Mesothelial cell of epicardium (in vitro differentiated cells): Measurements from ENCODE around the gene PTPN18. TPM values are rescaled to one million over a fixed set of nuclear protein-coding genes. Genes with fewer than 3 reads are reported as not detected.
"Not testable (repeated sequence)": the region's sequence is repeated elsewhere in the genome, so short reads cannot be mapped to it uniquely, and the experiment has no call there.

Experiments
- DNase-seq, 2 experiments: peaks; one replicate each; pipeline ENCODE4 v3.0.0; 2021; ENCODE audit warnings: low spot score in 2 of 2; ENCODE audit not compliant: unreplicated experiment in 2 of 2
- H3K27ac Mint-ChIP-seq: 2 replicates; pipeline ENCODE4 v1.8.0; 2021; ENCODE audit warnings: mixed read lengths
- H3K27me3 Mint-ChIP-seq: 2 replicates; pipeline ENCODE4 v1.8.0; 2021; ENCODE audit warnings: low read depth, mixed read lengths
- H3K36me3 Mint-ChIP-seq: 2 replicates; pipeline ENCODE4 v1.8.0; 2021; ENCODE audit warnings: mixed read lengths
- H3K4me1 Mint-ChIP-seq: 2 replicates; pipeline ENCODE4 v1.8.0; 2021; ENCODE audit warnings: mixed read lengths
- H3K4me3 Mint-ChIP-seq: 2 replicates; pipeline ENCODE4 v1.8.0; 2021; ENCODE audit warnings: mild to moderate bottlenecking, moderate library complexity, mixed read lengths
- H3K9me3 Mint-ChIP-seq: 2 replicates; pipeline ENCODE4 v1.8.0; 2021; ENCODE audit warnings: mixed read lengths
- total RNA-seq: library from RNA; stranded (reverse); gene quantifications from 3 replicates; pipeline ENCODE4 v1.2.1, GENCODE V29; 2021
- TF ChIP-seq, protein P1 (sequence below): fragments of 200-600 bp; sonication (generic); IDR thresholded peaks from one replicate; pipeline ENCODE4 v1.5.0; 2021; ENCODE audit warnings: antibody characterized with exemption; ENCODE audit not compliant: unreplicated experiment

PTPN18 gene
- total RNA-seq, 1 donor from 2014 or later = 20.1 TPM

DNA sequence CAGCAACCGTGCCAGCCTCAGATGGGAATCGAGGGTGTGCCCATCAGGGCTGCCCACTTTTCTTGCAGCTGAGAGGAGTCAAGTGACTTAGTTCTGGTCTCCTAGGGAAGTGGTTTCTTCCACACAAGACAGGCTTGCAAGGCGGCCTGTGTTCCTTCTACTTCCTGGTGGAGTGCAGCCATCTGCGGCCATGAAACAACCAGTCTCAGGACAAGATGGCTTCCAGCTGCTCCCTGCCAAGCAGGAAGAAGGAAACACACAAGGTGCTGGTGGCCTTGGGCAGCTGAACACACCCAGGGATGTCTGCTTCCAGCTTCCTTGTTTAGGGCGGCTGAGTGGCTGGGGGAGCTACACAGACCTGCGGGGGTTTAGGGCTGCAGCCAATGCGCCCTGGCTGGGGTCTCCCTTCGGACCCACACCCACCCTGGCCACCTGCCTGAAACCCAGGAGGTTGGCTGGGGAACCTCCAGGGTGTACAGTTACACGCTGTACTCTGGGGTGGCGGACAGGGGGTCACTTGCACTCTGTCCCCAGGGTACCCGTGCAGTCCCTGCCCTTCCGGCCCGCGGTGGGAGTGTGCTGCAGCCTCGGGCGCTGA is 34.7 kb downstream of the PTPN18 start:
- no peak for DNase-seq
- Mint-ChIP-seq H3K4me1 (peaks cover 11% of the 10 kb centered on the region), H3K36me3 (no peaks in the 10 kb centered on the region), H3K4me3 (peak overlapping the region; percentile 81), H3K27me3 (peaks cover 4% of the 10 kb centered on the region), H3K9me3 (no peaks in the 10 kb centered on the region), H3K27ac (peak overlapping the region; percentile 82)
- TF ChIP-seq, protein P1, sequence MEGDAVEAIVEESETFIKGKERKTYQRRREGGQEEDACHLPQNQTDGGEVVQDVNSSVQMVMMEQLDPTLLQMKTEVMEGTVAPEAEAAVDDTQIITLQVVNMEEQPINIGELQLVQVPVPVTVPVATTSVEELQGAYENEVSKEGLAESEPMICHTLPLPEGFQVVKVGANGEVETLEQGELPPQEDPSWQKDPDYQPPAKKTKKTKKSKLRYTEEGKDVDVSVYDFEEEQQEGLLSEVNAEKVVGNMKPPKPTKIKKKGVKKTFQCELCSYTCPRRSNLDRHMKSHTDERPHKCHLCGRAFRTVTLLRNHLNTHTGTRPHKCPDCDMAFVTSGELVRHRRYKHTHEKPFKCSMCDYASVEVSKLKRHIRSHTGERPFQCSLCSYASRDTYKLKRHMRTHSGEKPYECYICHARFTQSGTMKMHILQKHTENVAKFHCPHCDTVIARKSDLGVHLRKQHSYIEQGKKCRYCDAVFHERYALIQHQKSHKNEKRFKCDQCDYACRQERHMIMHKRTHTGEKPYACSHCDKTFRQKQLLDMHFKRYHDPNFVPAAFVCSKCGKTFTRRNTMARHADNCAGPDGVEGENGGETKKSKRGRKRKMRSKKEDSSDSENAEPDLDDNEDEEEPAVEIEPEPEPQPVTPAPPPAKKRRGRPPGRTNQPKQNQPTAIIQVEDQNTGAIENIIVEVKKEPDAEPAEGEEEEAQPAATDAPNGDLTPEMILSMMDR = no peak

DNA sequence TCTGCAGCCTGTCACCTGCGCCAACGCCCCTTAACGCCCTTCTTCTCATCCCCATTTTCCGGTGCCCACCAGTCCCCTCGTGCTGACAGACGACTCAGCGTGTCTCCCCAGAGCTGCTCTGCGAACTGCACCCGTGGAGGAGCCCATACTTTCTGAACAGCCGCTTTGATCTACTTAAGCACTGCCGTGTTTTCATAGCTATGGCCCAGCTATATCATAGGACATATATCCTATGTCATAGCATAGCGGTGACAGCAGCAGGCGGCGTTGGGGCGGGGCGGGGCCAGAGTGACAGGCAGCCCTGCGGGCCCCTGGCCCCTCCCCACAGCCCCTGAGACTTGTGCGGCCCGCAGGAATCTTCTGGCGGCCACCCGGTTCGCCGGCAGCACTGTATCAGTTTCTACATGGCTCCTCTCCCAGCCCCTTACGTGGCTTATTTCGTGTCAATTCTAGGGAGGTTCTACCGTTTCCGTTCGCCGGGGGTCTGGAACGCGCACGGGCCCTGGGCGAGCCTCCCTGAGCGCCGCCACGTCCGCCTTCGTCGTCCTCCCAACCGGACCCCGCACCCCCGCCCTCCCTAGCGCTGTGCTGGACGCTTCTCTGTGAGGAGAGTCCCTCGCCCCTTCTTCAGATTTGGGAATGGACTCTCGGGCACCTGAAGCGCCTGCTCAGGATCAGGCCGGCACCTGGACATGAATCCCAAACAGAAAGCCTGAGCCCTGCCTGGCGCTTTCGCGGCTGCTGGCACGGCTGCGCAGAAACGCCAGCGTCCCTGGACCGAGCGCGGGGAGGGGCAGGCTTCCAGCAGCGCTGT is 35.4 kb downstream of the PTPN18 start:
- no peaks in the 10 kb centered on the region for H3K9me3 Mint-ChIP-seq
- H3K4me1 Mint-ChIP-seq = peaks cover 11% of the 10 kb centered on the region
- H3K27ac Mint-ChIP-seq = peak overlapping the region; percentile 85
- peak; percentile 56 to 80 for DNase-seq
- no peaks in the 10 kb centered on the region for H3K36me3 Mint-ChIP-seq
- H3K27me3 Mint-ChIP-seq = peaks cover 5% of the 10 kb centered on the region
- TF ChIP-seq, protein P1 = no peak
- H3K4me3 Mint-ChIP-seq = peak overlapping the region; percentile 81

DNA sequence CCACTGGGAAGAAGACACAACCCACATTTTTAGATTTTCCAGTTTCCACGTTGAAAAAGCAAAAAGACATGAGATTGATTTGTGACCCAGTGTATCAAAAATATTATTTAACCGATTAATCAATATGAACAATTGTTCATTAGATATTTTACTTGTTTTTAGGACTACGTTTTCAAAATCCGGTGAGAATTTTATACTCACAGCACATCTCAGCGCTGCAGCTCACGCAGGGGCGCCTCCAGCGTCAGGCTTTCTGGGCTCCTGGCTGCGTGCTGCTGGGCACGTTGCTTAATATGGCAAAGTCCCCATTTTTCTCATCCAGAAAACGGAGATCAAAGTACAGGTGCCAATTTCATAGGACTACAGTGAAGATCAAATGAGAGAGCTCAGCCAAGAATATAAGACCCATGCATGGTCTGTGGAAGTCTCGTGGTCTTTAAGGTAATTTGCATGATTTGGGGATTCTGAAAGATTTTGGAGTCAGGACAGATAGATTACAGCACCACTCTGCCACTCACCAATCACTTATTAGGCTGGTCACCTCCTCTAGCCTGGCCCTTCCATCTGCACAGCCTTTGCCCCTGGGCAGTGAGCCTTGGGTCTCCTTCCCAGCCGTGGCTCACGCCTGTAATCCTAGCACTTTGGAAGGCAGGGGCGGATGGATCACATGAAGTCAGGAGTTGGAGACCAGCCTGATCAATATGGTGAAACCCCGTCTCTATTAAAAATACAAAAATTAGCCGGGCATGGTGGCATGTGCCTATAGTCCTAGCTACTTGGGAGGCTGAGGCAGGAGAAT is 36.2 kb downstream of the PTPN18 start:
- Mint-ChIP-seq H3K36me3 (no peaks in the 10 kb centered on the region), H3K4me1 (peaks cover 11% of the 10 kb centered on the region), H3K27me3 (peaks cover 6% of the 10 kb centered on the region), H3K27ac (peak overlapping the region; percentile 85), H3K9me3 (no peaks in the 10 kb centered on the region), H3K4me3 (peak overlapping the region; percentile 81)
- TF ChIP-seq, protein P1 = no peak
- DNase-seq = no peak

DNA sequence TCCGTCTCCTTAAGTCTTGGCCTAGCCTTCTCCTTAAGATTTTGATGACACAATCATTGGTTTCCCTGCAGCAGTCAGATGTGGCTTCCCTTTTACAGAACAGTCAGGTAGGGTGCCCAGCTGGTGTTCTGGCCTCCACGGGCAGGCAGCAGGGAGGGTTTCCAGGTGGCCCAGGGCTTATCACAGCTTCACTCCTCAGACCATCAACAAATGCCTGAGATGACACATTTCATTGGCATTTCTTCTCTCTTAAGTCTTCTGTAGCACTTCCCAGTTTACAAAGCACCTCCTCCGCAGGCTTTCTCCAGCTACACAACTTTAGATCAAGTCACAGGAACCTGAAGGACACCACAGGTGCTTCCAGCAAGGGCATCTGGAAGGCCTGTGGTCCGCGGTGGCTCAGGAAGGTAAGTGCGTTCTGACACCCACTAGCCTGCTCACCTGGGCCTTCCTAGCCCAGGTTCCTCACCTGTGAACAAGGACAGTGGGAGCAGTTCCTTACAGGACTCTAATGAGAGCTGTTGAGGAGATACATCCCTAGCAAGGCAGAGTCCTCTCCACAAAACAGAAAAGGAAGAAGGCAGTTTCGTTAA is 37.6 kb downstream of the PTPN18 start:
- no peak for DNase-seq
- TF ChIP-seq, protein P1 = no peak
- Mint-ChIP-seq H3K4me3 (peak overlapping the region; percentile 15), H3K9me3 (no peaks in the 10 kb centered on the region), H3K4me1 (peaks cover 11% of the 10 kb centered on the region), H3K27ac (no peak overlapping the region), H3K36me3 (no peaks in the 10 kb centered on the region), H3K27me3 (peaks cover 16% of the 10 kb centered on the region)

DNA sequence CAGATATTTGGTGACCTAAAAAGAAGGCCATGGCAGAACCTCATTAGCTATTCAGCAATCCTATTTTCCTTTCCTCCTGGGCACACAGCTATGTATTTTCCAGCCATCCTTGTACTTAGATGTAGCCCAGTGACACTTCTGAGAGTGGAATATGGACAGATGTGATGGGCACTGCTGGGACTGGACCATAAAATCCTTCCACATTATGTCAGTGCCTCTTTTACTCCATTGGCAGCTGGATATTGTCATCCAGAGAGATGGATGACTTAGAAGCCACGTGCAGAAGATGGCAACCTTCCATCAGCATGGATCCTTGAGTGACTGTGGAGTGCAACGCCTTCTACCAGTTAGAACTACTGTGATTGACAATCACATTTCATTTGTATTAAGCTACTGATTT is 50.4 kb downstream of the PTPN18 start:
- not testable (repeated sequence) for H3K36me3 Mint-ChIP-seq, H3K27ac Mint-ChIP-seq, H3K27me3 Mint-ChIP-seq, H3K4me1 Mint-ChIP-seq, H3K4me3 Mint-ChIP-seq, H3K9me3 Mint-ChIP-seq, DNase-seq

DNA sequence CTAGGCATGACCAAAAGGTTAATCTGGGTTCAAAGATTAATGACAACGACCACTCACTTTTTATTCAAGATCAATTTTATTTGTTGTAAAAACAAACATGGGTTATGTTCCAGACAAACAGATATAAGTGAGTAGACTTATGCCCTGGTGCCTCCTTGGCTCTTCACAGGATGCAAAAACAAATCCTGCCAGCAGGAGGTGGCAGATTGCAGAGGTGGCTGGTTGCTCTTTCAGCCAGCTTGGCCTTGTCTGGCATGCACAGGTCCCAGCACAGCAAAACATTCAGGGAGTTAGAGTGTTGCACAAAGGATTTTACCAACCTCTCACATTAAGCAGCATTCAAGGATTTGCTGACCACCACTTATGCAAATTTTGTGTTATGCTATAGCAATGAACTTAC is 60.8 kb downstream of the PTPN18 start:
- not testable (repeated sequence) for H3K4me3 Mint-ChIP-seq, H3K4me1 Mint-ChIP-seq, H3K27me3 Mint-ChIP-seq, H3K36me3 Mint-ChIP-seq, H3K27ac Mint-ChIP-seq, H3K9me3 Mint-ChIP-seq, DNase-seq

DNA sequence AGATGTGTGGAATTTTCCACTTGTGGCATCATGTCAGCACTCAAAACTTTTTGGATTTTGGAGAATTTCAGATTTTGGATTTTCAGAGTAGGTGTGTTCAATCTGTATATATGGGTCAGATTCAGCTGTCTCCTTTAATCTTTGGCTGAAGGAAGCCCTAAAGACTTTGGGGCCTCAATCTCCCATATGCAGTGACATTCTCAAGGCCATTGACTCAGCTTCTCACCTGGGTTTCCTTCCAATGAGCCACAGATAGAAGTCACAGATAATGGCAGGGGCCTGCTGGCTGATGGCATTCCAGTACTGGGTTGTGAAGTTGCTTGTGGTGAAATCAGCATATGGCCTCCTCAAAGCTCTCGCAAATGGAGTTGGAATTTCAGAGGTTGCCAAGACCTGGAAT is 63.0 kb downstream of the PTPN18 start:
- DNase-seq, H3K27ac Mint-ChIP-seq, H3K4me1 Mint-ChIP-seq, H3K36me3 Mint-ChIP-seq, H3K9me3 Mint-ChIP-seq, H3K4me3 Mint-ChIP-seq: not testable (repeated sequence)
- peaks cover 12% of the 10 kb centered on the region for H3K27me3 Mint-ChIP-seq
